Measurements from ENCODE around the gene ARVCF. TPM values are rescaled to one million over a fixed set of nuclear protein-coding genes. Genes with fewer than 3 reads are reported as not detected.

Gene ARVCF
- total and polyA plus RNA-seq, 9 of the 15 experiments (the other 6 are each of a cell fraction or from before 2014, with no cell fraction given): 0.03 to 97.4 (median 15.6) TPM

DNA sequence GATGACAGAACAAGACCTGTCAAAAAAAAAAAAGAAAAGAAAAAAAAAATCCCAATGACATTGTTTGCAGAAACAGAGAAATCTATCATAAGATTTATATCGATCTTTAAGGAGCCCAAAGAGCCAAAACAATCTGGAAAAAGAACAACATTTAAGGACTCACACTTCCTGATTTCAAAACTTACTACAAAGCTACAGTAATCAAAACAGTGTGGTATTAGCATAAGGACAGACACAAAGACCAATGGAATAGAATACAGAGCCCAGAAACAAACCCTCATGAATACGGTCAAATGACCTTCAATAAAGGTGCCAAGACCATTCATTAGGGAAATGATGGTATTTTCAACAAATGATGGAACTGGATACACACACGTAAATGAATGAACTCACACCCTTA lies 12.2 kb downstream of the ARVCF start (continued):
- TF ChIP-seq, protein P1, sequence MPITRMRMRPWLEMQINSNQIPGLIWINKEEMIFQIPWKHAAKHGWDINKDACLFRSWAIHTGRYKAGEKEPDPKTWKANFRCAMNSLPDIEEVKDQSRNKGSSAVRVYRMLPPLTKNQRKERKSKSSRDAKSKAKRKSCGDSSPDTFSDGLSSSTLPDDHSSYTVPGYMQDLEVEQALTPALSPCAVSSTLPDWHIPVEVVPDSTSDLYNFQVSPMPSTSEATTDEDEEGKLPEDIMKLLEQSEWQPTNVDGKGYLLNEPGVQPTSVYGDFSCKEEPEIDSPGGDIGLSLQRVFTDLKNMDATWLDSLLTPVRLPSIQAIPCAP (CRISPR knock-in tag; IDR thresholded peaks at IDR 0.05; ENCODE audit: borderline replicate concordance): no peak
- TF ChIP-seq MCM2 (IDR thresholded peaks at IDR 0.05; ENCODE audit: low read depth) (no peak), SMARCA5 (IDR thresholded peaks at IDR 0.05) (peak; percentile 96), GTF2E2 (tag; IDR thresholded peaks at IDR 0.05) (0 out of 2 replicates have a peak, but pooled peaks have one; percentile 13), MNT (conservative IDR thresholded peaks at IDR 0.05) (no peak), ZNF695 (CRISPR knock-in tag; IDR thresholded peaks at IDR 0.05) (no peak), TEAD1 (CRISPR knock-in tag; IDR thresholded peaks at IDR 0.05) (no peak), L3MBTL2 (IDR thresholded peaks at IDR 0.05) (no peak), POU5F1 (IDR thresholded peaks at IDR 0.05; ENCODE audit: borderline replicate concordance, low read depth, low read length, partially characterized antibody) (no peak), BCOR (IDR thresholded peaks at IDR 0.05) (peak; percentile 98), NFRKB (IDR thresholded peaks at IDR 0.05; ENCODE audit: low read depth) (no peak), ETV6 (IDR thresholded peaks at IDR 0.05; ENCODE audit: borderline replicate concordance in 1 of 2, low read depth in 2 of 2, low read length in 1 of 2) (no peak), ETV6 (CRISPR knock-in tag; IDR thresholded peaks at IDR 0.05; ENCODE audit: borderline replicate concordance) (no peak), ZNF644 (tag; IDR thresholded peaks at IDR 0.05; ENCODE audit: low read depth) (no peak), MYC (IDR thresholded peaks at IDR 0.05; ENCODE audit: low read depth, low read length) (no peak), MYC (CRISPR knock-in tag; IDR thresholded peaks at IDR 0.05; ENCODE audit: borderline replicate concordance, low read depth) (no peak), C11orf30 (IDR thresholded peaks at IDR 0.05; ENCODE audit: low read depth) (no peak), ERF (CRISPR knock-in tag; IDR thresholded peaks at IDR 0.05) (no peak), HDAC6 (IDR thresholded peaks at IDR 0.05; ENCODE audit: low read depth, low read length) (no peak), PHB2 (IDR thresholded peaks at IDR 0.05; ENCODE audit: low read depth) (no peak), ARID2 (IDR thresholded peaks at IDR 0.05) (no peak), ZNF445 (CRISPR knock-in tag; IDR thresholded peaks at IDR 0.05; ENCODE audit: low read depth) (no peak), SMAD2 (IDR thresholded peaks at IDR 0.05; ENCODE audit: low read depth, low read length) (no peak), HNRNPUL1 (IDR thresholded peaks at IDR 0.05; ENCODE audit: low read length) (no peak), PPARD (CRISPR knock-in tag; IDR thresholded peaks at IDR 0.05) (0 out of 2 replicates have a peak, but pooled peaks have one; percentile 41), HCFC1 (IDR thresholded peaks at IDR 0.05; ENCODE audit: low read depth, low read length) (no peak), ZNF165 (CRISPR knock-in tag; IDR thresholded peaks at IDR 0.05; ENCODE audit: borderline replicate concordance) (no peak), RCOR1 (IDR thresholded peaks at IDR 0.05; ENCODE audit: borderline replicate concordance in 1 of 2, low read depth in 2 of 2, low read length in 2 of 2) (peak; percentile 27 to 70; a peak in 1 of 4 replicates), ZFP36 (IDR thresholded peaks at IDR 0.05; ENCODE audit: low read depth, low read length, partially characterized antibody) (no peak), MTF1 (CRISPR knock-in tag; IDR thresholded peaks at IDR 0.05; ENCODE audit: borderline replicate concordance) (no peak)

All from K562 (cell line).